ENCODE data around the gene SUPT7L.

DNA sequence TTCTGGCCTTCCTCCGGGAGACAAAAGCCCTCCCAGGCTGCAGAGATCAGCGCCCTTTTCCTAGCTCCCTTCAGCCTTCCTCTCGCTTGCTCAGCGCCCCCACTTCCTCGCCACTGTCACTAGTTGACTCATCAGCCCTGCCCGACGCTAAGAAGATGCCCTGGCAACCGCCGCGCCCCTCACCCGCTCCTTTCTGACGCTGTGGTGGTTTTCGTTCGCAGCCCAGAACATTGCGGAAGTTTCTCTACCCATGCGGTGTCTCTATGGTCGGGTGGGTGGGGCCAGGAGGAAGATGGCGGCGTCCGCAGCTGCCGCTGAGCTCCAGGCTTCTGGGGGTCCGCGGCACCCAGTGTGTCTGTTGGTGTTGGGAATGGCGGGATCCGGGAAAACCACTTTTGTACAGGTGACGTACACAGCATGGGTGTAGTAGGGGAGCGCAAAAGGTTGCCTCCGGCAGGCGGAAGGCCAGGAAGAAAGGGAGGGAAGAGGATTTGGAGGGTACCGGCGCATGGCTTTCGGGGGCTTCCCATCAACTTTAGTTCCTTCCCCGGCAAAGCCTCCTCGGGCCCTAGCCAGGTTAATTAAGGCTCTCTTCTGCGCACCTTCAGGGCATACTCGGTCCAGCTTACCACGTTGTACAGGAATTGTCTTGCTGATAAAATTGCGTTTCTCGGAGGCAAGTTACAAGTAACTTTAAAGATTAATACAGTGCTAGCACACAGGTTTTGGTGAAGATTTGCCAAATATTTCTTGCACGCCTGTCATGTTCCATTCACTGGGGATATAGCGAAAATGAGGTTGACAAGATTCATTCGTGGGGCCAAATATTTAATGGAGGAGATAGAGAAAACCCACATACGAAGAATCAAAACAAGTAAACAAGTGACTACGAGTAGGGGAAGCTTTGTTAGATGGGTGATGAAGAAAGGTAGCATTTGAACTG lies 34.4 kb downstream of the SUPT7L start, which contains the start of the genes CCDC121 and GPN1:
- TF ChIP-seq POLR2AphosphoS5 (IDR thresholded peaks at IDR 0.05; ENCODE audit: borderline replicate concordance, low read depth, low read length) (peak; percentile 95), EZH2 (IDR thresholded peaks at IDR 0.05) (no peak)

Measured in SK-N-MC (cell line).